HepG2 (cell line): Measurements from ENCODE around the gene CACNA1G. TPM values are rescaled to one million over a fixed set of nuclear protein-coding genes. Genes with fewer than 3 reads are reported as not detected.

ENCODE experiments used
- ATAC-seq: fragments of 200-7000 bp; cut with Tn5 transposase; 3 replicates; pipeline ENCODE4 v1.9.1; 2020; ENCODE audit warnings: mild to moderate bottlenecking, moderate library complexity
- BruUV-seq: library from RNA; stranded (reverse); fragments of 400-500 nt; replicated peaks from 2 replicates; lab custom pipeline; 2021; lab: Mats Ljungman, UMichigan
- CTCF ChIA-PET: fragments of 300-600 bp; formaldehyde crosslinking; extraction: SDS; loops from one replicate; lab custom pipeline; 2021; ENCODE audit warnings: low total read pairs, inconsistent platforms, low intra/inter-chr PET ratio; lab: Yijun Ruan, JAX
- POLR2A ChIA-PET: fragments of 350-600 bp; sonication (Branson Sonifier 250); formaldehyde crosslinking; loops from one replicate; lab custom pipeline; 2020; ENCODE audit warnings: antibody characterized with exemption, inconsistent platforms; lab: Yijun Ruan, JAX
- DNase-seq: peaks from one replicate; pipeline ENCODE4 v3.0.0-alpha.2; 2015; ENCODE audit warnings: low spot score
- FAIRE-seq: peaks from 3 replicates; lab custom pipeline; 2011; peaks lifted over from hg19 to GRCh38; lab: Jason Lieb, UNC
- H2AFZ ChIP-seq: one replicate; pipeline ENCODE4 v1.6.1; 2011; ENCODE audit warnings: low read length, inconsistent platforms
- H3K27ac ChIP-seq: fragments of 300-600 bp; 3 replicates; pipeline ENCODE4 v1.8.0; 2011; ENCODE audit warnings: mixed run types, mild to moderate bottlenecking, mixed read lengths, low read length, inconsistent platforms; ENCODE audit not compliant: insufficient read depth; ENCODE audit errors: extremely low read length
- H3K27me3 ChIP-seq, 2 experiments: fragments of 200-600 bp in 1 of 2; 2 replicates in 1 of 2; 3 replicates in 1 of 2; pipeline versions ENCODE4 v1.6.0 to v1.8.0; 2011; ENCODE audit warnings: low read length in 2 of 2, mild to moderate bottlenecking in 2 of 2, moderate library complexity in 2 of 2, inconsistent platforms in 1 of 2; ENCODE audit not compliant: insufficient read depth in 2 of 2, control insufficient read depth in 1 of 2
- H3K36me3 ChIP-seq, 2 experiments: fragments of 200-600 bp in 1 of 2; replicated peaks in 1 of 2; 2 replicates in 1 of 2; 3 replicates in 1 of 2; pipeline versions ENCODE4 v1.5.1 to v1.8.0; 2011; ENCODE audit warnings: low read length in 2 of 2, inconsistent platforms in 1 of 2; ENCODE audit not compliant: insufficient read depth in 2 of 2, control insufficient read depth in 1 of 2
- H3K4me1 ChIP-seq: 2 replicates; pipeline ENCODE4 v1.5.1; 2012; ENCODE audit warnings: low read length, inconsistent platforms; ENCODE audit not compliant: insufficient read depth
- H3K4me2 ChIP-seq: 2 replicates; pipeline ENCODE4 v1.6.0; 2011; ENCODE audit warnings: low read depth, low read length, inconsistent platforms
- H3K4me3 ChIP-seq, 3 experiments: fragments of 200-600 bp in 1 of 3; sonication (generic), shearing (Covaris generic) in 1 of 3; replicated peaks in 1 of 3; 2 replicates each; pipeline ENCODE4 v1.5.1; 2011 to 2016; ENCODE audit warnings: low read length in 3 of 3, inconsistent platforms in 2 of 3, low read depth in 2 of 3, mild to moderate bottlenecking in 2 of 3, control low read depth in 1 of 3, mixed read lengths in 1 of 3; ENCODE audit not compliant: insufficient read depth in 1 of 3
- H3K79me2 ChIP-seq: one replicate; pipeline ENCODE4 v1.6.1; 2011; ENCODE audit warnings: low read length, inconsistent platforms; ENCODE audit not compliant: insufficient read depth
- H3K9ac ChIP-seq: 2 replicates; pipeline ENCODE4 v1.6.0; 2011; ENCODE audit warnings: mild to moderate bottlenecking, low read depth, low read length, inconsistent platforms; ENCODE audit not compliant: insufficient read depth
- H3K9me3 ChIP-seq: 2 replicates; pipeline ENCODE4 v1.5.1; 2012; ENCODE audit warnings: mild to moderate bottlenecking, low read length
- H4K20me1 ChIP-seq: 2 replicates; pipeline ENCODE4 v1.6.0; 2011; ENCODE audit warnings: inconsistent platforms, mild to moderate bottlenecking, low read length, moderate library complexity; ENCODE audit not compliant: insufficient read depth
- ASH2L ChIP-seq: fragments of 300-600, 200-600 bp; sonication (generic); IDR thresholded peaks from 2 replicates; pipeline ENCODE4 v1.7.0; 2017; ENCODE audit warnings: low read depth, mild to moderate bottlenecking, moderate library complexity, mixed read lengths, low read length; ENCODE audit not compliant: insufficient read length
- GABPA ChIP-seq, 2 experiments: IDR thresholded peaks; 2 replicates each; pipeline ENCODE4 v1.6.1; 2011 to 2016; ENCODE audit warnings: low read depth in 2 of 2, low read length in 1 of 2, missing biosample characterization in 1 of 2, missing genetic modification characterization in 1 of 2
- GZF1 ChIP-seq: sonication (generic); formaldehyde crosslinking; IDR thresholded peaks from 2 replicates; pipeline ENCODE4 v1.5.1; 2020; ENCODE audit warnings: mild to moderate bottlenecking, missing genetic modification reagents
- HMG20A ChIP-seq: IDR thresholded peaks from 2 replicates; pipeline ENCODE4 v1.6.1; 2016; ENCODE audit warnings: borderline replicate concordance
- HNRNPH1 ChIP-seq: fragments of 200-400 bp; formaldehyde crosslinking; optimal IDR thresholded peaks from 2 replicates; pipeline ENCODE3; 2017; ENCODE audit warnings: mild to moderate bottlenecking, low read depth, low read length
- IKZF4 ChIP-seq: sonication (generic); formaldehyde crosslinking; IDR thresholded peaks from 2 replicates; pipeline ENCODE4 v1.5.1; 2020; ENCODE audit warnings: borderline replicate concordance, mild to moderate bottlenecking, low read depth, missing genetic modification reagents; ENCODE audit errors: not compliant biosample characterization
- IRF2 ChIP-seq: IDR thresholded peaks from 2 replicates; pipeline ENCODE4 v1.6.1; 2018; ENCODE audit warnings: missing genetic modification reagents, missing compliant biosample characterization
- NCOA5 ChIP-seq: sonication (generic); formaldehyde crosslinking; IDR thresholded peaks from 2 replicates; pipeline ENCODE4 v1.4.0; 2020; ENCODE audit warnings: missing genetic modification reagents
- TBL1XR1 ChIP-seq: fragments of 150-350 bp; IDR thresholded peaks from 2 replicates; pipeline ENCODE4 v1.6.1; 2014; ENCODE audit warnings: borderline replicate concordance, low read length; ENCODE audit not compliant: partially characterized antibody
- TBP ChIP-seq: sonication (generic); formaldehyde crosslinking; IDR thresholded peaks from 2 replicates; pipeline ENCODE4 v1.5.0; 2020; ENCODE audit warnings: missing genetic modification reagents
- XBP1 ChIP-seq: sonication (generic); formaldehyde crosslinking; IDR thresholded peaks from 2 replicates; pipeline ENCODE4 v1.5.0; 2020; ENCODE audit warnings: missing genetic modification reagents
- ZNF432 ChIP-seq: sonication (generic); formaldehyde crosslinking; IDR thresholded peaks from 2 replicates; pipeline ENCODE4 v1.5.0; 2020; ENCODE audit warnings: missing genetic modification reagents, mild to moderate bottlenecking, borderline replicate concordance
- ZNF446 ChIP-seq: sonication (generic); formaldehyde crosslinking; IDR thresholded peaks from 2 replicates; pipeline ENCODE4 v1.5.0; 2020; ENCODE audit warnings: mild to moderate bottlenecking, missing genetic modification reagents
- ZNF570 ChIP-seq: sonication (generic); formaldehyde crosslinking; IDR thresholded peaks from 2 replicates; pipeline ENCODE4 v1.4.0; 2020; ENCODE audit warnings: mild to moderate bottlenecking, missing genetic modification reagents, borderline replicate concordance
- ZNF749 ChIP-seq: sonication (generic); formaldehyde crosslinking; IDR thresholded peaks from 2 replicates; pipeline ENCODE4 v1.8.0; 2022; ENCODE audit warnings: mild to moderate bottlenecking, missing genetic modification reagents, moderate library complexity, borderline replicate concordance
- ZSCAN31 ChIP-seq: sonication (generic); formaldehyde crosslinking; IDR thresholded peaks from 2 replicates; pipeline ENCODE4 v1.5.0; 2020; ENCODE audit warnings: low read depth, mild to moderate bottlenecking, missing genetic modification reagents
- WGBS: methylation state at CpG from one replicate; pipeline ENCODE4 v1.1.6; 2017; ENCODE audit warnings: low lambda C conversion rate; 5-methylcytosine and 5-hydroxymethylcytosine counted together
- in situ Hi-C: cut with HindIII; loops from 2 replicates; pipeline ENCODE4 v1.10.0; 2017; ENCODE audit warnings: low pct_unique_long_range_greater_than_20kb; ENCODE audit not compliant: extremely low pct_ligation_motif_present
- intact Hi-C: fragments of 100-400 bp; cut with micrococcal nuclease; formaldehyde crosslinking; loops from one replicate; pipeline ENCODE4 v1.10.0; 2022; ENCODE audit not compliant: unreplicated experiment
- polyA plus RNA-seq, 8 experiments: library from polyadenylated mRNA; depleted of rRNA in 3 of 8; stranded (reverse) in 7 of 8; unstranded in 1 of 8; fragments of >200 nt; fragmentation: Illumina TruSeq in 4 of 8; extraction: Trizol in 4 of 8; gene quantifications; 2 replicates each; pipeline versions ENCODE4 v1.2.1 to v1.2.3, GENCODE V29; 2011 to 2016; ENCODE audit warnings: low read depth in 4 of 8, missing spikeins in 1 of 8, mixed read lengths in 1 of 8; ENCODE audit not compliant: insufficient read depth in 1 of 8
- total RNA-seq, 5 experiments: library from RNA; depleted of rRNA; stranded (reverse); fragments of >200 nt; fragmentation: Illumina TruSeq; extraction: Trizol; gene quantifications; 2 replicates each; pipeline ENCODE4 v1.2.3, GENCODE V29; 2016; ENCODE audit warnings: low read depth in 1 of 5
- TF ChIP-seq, protein P1 (sequence below): sonication (generic); formaldehyde crosslinking; IDR thresholded peaks from 2 replicates; pipeline ENCODE4 v1.4.0; 2020; ENCODE audit warnings: missing genetic modification reagents, mild to moderate bottlenecking, borderline replicate concordance

CACNA1G gene
- total and polyA plus RNA-seq, 2 of the 13 experiments (the other 11 are each of a cell fraction or from before 2014, with no cell fraction given) = 0.02 TPM; not detected in 1

DNA sequence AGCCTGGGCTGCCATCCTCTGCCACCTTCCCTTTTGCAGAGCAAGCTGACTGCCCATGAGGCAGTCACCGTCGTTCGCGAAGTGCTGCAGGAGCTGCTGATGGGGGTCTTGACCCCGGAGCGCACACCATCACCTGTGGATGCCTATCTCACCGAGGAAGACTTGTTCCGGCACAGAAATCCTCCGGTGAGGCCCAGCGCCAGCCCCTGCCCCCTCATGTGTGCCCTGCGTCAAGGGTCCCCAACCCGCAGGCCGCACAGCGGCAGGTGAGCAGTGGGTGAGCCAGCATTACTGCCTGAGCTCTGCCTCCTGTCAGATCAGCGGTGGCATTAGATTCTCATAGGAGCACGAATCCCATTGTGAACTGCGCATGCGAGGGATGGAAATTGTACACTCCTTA lies 35.7 kb upstream of the CACNA1G start:
- H3K79me2 ChIP-seq = no peaks in the 10 kb centered on the region
- FAIRE-seq (no peak), ATAC-seq (no peak), DNase-seq (no peak)
- no TSS peak for BruUV-seq
- intact Hi-C loops = no loop called here
- H3K36me3 ChIP-seq = no peaks in the 10 kb centered on the region
- peaks cover 21% of the 10 kb centered on the region for H3K4me1 ChIP-seq
- ChIA-PET CTCF (no interaction called here), POLR2A (no interaction called here)
- no peak overlapping the region for H2AFZ ChIP-seq
- H3K4me3 ChIP-seq = no peak overlapping the region
- H3K9me3 ChIP-seq = no peaks in the 10 kb centered on the region
- H3K27me3 ChIP-seq = 0 out of 5 replicates have a peak, but pooled peaks cover 0 to 14% of the 10 kb centered on the region in 2 experiments
- H3K27ac ChIP-seq = no peak overlapping the region
- in situ Hi-C loops = no loop called here
- 83% methylated on average over 16 of the region's 18 CpGs for WGBS
- H3K4me2 ChIP-seq = no peak overlapping the region
- TF ChIP-seq NCOA5 (CRISPR knock-in tag) = no peak
- no peak for TF ChIP-seq ASH2L
- TF ChIP-seq, protein P1, sequence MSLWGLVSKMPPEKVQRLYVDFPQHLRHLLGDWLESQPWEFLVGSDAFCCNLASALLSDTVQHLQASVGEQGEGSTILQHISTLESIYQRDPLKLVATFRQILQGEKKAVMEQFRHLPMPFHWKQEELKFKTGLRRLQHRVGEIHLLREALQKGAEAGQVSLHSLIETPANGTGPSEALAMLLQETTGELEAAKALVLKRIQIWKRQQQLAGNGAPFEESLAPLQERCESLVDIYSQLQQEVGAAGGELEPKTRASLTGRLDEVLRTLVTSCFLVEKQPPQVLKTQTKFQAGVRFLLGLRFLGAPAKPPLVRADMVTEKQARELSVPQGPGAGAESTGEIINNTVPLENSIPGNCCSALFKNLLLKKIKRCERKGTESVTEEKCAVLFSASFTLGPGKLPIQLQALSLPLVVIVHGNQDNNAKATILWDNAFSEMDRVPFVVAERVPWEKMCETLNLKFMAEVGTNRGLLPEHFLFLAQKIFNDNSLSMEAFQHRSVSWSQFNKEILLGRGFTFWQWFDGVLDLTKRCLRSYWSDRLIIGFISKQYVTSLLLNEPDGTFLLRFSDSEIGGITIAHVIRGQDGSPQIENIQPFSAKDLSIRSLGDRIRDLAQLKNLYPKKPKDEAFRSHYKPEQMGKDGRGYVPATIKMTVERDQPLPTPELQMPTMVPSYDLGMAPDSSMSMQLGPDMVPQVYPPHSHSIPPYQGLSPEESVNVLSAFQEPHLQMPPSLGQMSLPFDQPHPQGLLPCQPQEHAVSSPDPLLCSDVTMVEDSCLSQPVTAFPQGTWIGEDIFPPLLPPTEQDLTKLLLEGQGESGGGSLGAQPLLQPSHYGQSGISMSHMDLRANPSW = no peak
- TF ChIP-seq XBP1 (CRISPR knock-in tag) = no peak
- no peak for TF ChIP-seq IKZF4
- no peak for TF ChIP-seq TBP (CRISPR knock-in tag)
- no peak for TF ChIP-seq TBL1XR1
- TF ChIP-seq GZF1 = no peak
- no peak for TF ChIP-seq ZNF432 (CRISPR knock-in tag)
- TF ChIP-seq GABPA (IDR thresholded peaks at IDR 0.05; ENCODE audit: low read depth, low read length) = no peak
- TF ChIP-seq GABPA (CRISPR knock-in tag; IDR thresholded peaks at IDR 0.05; ENCODE audit: low read depth) = no peak
- TF ChIP-seq HNRNPH1 = no peak
- no peak for TF ChIP-seq ZSCAN31 (CRISPR knock-in tag)
- TF ChIP-seq ZNF446 = no peak
- TF ChIP-seq HMG20A (CRISPR knock-in tag) = no peak
- no peak for TF ChIP-seq ZNF749 (CRISPR knock-in tag)
- TF ChIP-seq IRF2 (CRISPR knock-in tag) = no peak
- TF ChIP-seq ZNF570 (CRISPR knock-in tag) = no peak
- H3K9ac ChIP-seq = no peak overlapping the region
- no peaks in the 10 kb centered on the region for H4K20me1 ChIP-seq
